SK-N-SH treated with all-trans-retinoic acid at 6 μM for 48 hours (cell line): ENCODE data around the gene PNKD.

Experiments
- ARNTL ChIP-seq: fragments of 450-650 bp; formaldehyde crosslinking; IDR thresholded peaks from 2 replicates; pipeline ENCODE4 v1.5.0; 2020; ENCODE audit warnings: low read depth, mild to moderate bottlenecking, moderate library complexity, borderline replicate concordance
- BACH2 ChIP-seq: fragments of 250-450 bp; sonication (Bioruptor Pico); IDR thresholded peaks from 2 replicates; pipeline ENCODE4 v1.9.0; 2021; ENCODE audit warnings: mild to moderate bottlenecking, borderline replicate concordance
- CSDC2 ChIP-seq: fragments of 250-450 bp; sonication (Bioruptor Pico); IDR thresholded peaks from 2 replicates; pipeline ENCODE4 v1.5.0; 2020; ENCODE audit warnings: mild to moderate bottlenecking, moderate library complexity
- ESRRG ChIP-seq: fragments of 250-450 bp; sonication (Bioruptor Pico); IDR thresholded peaks from 2 replicates; pipeline ENCODE4 v1.6.1; 2021; ENCODE audit warnings: mild to moderate bottlenecking
- ISL1 ChIP-seq: fragments of 250-450 bp; sonication (Bioruptor Pico); IDR thresholded peaks from 2 replicates; pipeline ENCODE4 v2.1.2; 2022; ENCODE audit warnings: mild to moderate bottlenecking, moderate library complexity
- RARB ChIP-seq: fragments of 250-450 bp; sonication (Bioruptor Pico); IDR thresholded peaks from 2 replicates; pipeline ENCODE4 v1.8.0; 2021; ENCODE audit warnings: mild to moderate bottlenecking, moderate library complexity
- ZC3H10 ChIP-seq: fragments of 250-450 bp; sonication (Bioruptor Pico); IDR thresholded peaks from 2 replicates; pipeline ENCODE4 v1.5.1; 2021; ENCODE audit warnings: mild to moderate bottlenecking, moderate library complexity
- ZFP3 ChIP-seq: fragments of 250-450 bp; sonication (Bioruptor Pico); IDR thresholded peaks from 2 replicates; pipeline ENCODE4 v1.5.0; 2020; ENCODE audit warnings: mild to moderate bottlenecking, moderate library complexity
- ZNF565 ChIP-seq: fragments of 450-650 bp; formaldehyde crosslinking; conservative IDR thresholded peaks from 2 replicates; pipeline ENCODE4 v1.5.0; 2020; ENCODE audit warnings: low read depth, mild to moderate bottlenecking, moderate library complexity
- TF ChIP-seq, protein P1 (sequence below): fragments of 250-450 bp; sonication (Bioruptor Pico); IDR thresholded peaks from 2 replicates; pipeline ENCODE4 v1.8.0; 2020; ENCODE audit warnings: mild to moderate bottlenecking, moderate library complexity, borderline replicate concordance
- TF ChIP-seq, protein P2 (sequence below): fragments of 250-450 bp; sonication (Bioruptor Pico); IDR thresholded peaks from 2 replicates; pipeline ENCODE4 v1.5.1; 2021; ENCODE audit warnings: mild to moderate bottlenecking, moderate library complexity
- TF ChIP-seq, protein P3 (sequence below): fragments of 250-450 bp; sonication (Bioruptor Pico); IDR thresholded peaks from 2 replicates; pipeline ENCODE4 v1.5.0; 2020; ENCODE audit warnings: mild to moderate bottlenecking, moderate library complexity
- TF ChIP-seq, protein P4 (sequence below): fragments of 250-450 bp; sonication (Bioruptor Pico); IDR thresholded peaks from 2 replicates; pipeline ENCODE4 v1.5.1; 2020; ENCODE audit warnings: low read depth, mild to moderate bottlenecking, moderate library complexity
- TF ChIP-seq, protein P5 (sequence below): fragments of 250-450 bp; sonication (Bioruptor Pico); IDR thresholded peaks from 2 replicates; pipeline ENCODE4 v1.8.0; 2021; ENCODE audit warnings: low read depth, mild to moderate bottlenecking, moderate library complexity, borderline replicate concordance

DNA sequence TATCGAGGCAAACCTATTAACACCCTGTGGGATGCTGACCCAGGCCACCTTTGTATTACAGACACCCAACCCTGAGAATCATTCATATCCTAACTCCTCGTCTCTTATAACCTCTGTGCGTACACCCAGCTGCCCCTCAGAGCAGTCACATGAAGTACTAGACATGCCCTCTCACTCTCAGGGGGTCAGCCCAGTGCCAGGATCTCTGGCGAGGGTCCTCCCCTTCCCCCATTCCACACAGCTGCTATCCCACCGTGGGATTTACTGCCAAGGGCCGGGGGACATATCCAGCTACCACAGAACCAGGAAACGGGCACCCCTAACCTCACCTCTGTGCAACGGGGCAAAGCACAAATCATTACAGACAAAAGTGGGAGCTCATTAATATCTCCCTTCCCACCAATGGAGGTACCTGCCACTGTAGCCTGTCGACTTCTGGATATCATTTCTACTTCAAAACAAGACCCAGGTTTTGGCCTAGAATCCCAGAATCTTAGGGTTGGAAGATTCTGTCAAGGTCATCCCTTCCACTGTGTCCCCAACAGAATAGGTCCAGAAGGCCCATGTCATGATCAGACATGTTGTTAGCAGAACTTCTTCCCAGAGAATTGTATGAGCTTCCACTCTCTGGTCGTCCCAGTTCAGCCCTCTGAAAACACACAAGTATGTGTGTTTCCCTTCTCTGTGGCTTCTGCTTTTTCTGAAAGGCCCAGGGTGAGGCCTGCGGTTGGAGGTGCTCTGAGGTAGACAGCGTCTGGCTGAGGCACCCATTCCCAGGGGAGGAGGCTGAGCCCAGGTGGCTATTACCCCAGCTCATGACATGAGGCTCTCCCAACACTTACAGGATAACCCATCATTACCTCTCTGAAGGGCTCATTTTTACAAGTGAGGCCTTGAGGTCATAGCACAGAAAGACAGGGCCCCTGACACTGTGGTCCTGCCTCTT, 20.3 kb downstream of the PNKD start:
- TF ChIP-seq ISL1: no peak
- TF ChIP-seq RARB (CRISPR knock-in tag): no peak
- TF ChIP-seq, protein P1, sequence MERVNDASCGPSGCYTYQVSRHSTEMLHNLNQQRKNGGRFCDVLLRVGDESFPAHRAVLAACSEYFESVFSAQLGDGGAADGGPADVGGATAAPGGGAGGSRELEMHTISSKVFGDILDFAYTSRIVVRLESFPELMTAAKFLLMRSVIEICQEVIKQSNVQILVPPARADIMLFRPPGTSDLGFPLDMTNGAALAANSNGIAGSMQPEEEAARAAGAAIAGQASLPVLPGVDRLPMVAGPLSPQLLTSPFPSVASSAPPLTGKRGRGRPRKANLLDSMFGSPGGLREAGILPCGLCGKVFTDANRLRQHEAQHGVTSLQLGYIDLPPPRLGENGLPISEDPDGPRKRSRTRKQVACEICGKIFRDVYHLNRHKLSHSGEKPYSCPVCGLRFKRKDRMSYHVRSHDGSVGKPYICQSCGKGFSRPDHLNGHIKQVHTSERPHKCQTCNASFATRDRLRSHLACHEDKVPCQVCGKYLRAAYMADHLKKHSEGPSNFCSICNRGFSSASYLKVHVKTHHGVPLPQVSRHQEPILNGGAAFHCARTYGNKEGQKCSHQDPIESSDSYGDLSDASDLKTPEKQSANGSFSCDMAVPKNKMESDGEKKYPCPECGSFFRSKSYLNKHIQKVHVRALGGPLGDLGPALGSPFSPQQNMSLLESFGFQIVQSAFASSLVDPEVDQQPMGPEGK: no peak
- TF ChIP-seq, protein P2, sequence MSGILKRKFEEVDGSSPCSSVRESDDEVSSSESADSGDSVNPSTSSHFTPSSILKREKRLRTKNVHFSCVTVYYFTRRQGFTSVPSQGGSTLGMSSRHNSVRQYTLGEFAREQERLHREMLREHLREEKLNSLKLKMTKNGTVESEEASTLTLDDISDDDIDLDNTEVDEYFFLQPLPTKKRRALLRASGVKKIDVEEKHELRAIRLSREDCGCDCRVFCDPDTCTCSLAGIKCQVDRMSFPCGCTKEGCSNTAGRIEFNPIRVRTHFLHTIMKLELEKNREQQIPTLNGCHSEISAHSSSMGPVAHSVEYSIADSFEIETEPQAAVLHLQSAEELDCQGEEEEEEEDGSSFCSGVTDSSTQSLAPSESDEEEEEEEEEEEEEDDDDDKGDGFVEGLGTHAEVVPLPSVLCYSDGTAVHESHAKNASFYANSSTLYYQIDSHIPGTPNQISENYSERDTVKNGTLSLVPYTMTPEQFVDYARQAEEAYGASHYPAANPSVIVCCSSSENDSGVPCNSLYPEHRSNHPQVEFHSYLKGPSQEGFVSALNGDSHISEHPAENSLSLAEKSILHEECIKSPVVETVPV: no peak
- no peak for TF ChIP-seq ZNF565 (CRISPR knock-in tag)
- TF ChIP-seq, protein P3, sequence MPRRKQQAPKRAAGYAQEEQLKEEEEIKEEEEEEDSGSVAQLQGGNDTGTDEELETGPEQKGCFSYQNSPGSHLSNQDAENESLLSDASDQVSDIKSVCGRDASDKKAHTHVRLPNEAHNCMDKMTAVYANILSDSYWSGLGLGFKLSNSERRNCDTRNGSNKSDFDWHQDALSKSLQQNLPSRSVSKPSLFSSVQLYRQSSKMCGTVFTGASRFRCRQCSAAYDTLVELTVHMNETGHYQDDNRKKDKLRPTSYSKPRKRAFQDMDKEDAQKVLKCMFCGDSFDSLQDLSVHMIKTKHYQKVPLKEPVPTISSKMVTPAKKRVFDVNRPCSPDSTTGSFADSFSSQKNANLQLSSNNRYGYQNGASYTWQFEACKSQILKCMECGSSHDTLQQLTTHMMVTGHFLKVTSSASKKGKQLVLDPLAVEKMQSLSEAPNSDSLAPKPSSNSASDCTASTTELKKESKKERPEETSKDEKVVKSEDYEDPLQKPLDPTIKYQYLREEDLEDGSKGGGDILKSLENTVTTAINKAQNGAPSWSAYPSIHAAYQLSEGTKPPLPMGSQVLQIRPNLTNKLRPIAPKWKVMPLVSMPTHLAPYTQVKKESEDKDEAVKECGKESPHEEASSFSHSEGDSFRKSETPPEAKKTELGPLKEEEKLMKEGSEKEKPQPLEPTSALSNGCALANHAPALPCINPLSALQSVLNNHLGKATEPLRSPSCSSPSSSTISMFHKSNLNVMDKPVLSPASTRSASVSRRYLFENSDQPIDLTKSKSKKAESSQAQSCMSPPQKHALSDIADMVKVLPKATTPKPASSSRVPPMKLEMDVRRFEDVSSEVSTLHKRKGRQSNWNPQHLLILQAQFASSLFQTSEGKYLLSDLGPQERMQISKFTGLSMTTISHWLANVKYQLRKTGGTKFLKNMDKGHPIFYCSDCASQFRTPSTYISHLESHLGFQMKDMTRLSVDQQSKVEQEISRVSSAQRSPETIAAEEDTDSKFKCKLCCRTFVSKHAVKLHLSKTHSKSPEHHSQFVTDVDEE (CRISPR knock-in tag): no peak
- TF ChIP-seq CSDC2 (CRISPR knock-in tag): no peak
- no peak for TF ChIP-seq ZFP3 (CRISPR knock-in tag)
- no peak for TF ChIP-seq BACH2 (CRISPR knock-in tag)
- TF ChIP-seq, protein P4, sequence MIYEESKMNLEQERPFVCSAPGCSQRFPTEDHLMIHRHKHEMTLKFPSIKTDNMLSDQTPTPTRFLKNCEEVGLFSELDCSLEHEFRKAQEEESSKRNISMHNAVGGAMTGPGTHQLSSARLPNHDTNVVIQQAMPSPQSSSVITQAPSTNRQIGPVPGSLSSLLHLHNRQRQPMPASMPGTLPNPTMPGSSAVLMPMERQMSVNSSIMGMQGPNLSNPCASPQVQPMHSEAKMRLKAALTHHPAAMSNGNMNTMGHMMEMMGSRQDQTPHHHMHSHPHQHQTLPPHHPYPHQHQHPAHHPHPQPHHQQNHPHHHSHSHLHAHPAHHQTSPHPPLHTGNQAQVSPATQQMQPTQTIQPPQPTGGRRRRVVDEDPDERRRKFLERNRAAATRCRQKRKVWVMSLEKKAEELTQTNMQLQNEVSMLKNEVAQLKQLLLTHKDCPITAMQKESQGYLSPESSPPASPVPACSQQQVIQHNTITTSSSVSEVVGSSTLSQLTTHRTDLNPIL (CRISPR knock-in tag): no peak
- TF ChIP-seq, protein P5, sequence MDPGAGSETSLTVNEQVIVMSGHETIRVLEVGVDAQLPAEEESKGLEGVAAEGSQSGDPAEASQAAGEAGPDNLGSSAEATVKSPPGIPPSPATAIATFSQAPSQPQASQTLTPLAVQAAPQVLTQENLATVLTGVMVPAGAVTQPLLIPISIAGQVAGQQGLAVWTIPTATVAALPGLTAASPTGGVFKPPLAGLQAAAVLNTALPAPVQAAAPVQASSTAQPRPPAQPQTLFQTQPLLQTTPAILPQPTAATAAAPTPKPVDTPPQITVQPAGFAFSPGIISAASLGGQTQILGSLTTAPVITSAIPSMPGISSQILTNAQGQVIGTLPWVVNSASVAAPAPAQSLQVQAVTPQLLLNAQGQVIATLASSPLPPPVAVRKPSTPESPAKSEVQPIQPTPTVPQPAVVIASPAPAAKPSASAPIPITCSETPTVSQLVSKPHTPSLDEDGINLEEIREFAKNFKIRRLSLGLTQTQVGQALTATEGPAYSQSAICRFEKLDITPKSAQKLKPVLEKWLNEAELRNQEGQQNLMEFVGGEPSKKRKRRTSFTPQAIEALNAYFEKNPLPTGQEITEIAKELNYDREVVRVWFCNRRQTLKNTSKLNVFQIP (CRISPR knock-in tag): no peak
- no peak for TF ChIP-seq ZC3H10
- no peak for TF ChIP-seq ARNTL (CRISPR knock-in tag)
- TF ChIP-seq ESRRG: no peak
